T47D (cell line): ENCODE data around the gene OGG1.

Source experiments
- DNase-seq, 2 experiments: peaks; one replicate each; pipeline versions ENCODE4 v3.0.0 to v3.0.0-alpha.2; 2011 to 2012; ENCODE audit warnings: low read depth in 1 of 2, low spot score in 1 of 2
- JUND ChIP-seq: IDR thresholded peaks from 2 replicates; pipeline ENCODE4 v1.6.1; 2012; ENCODE audit warnings: low read depth
- in situ Hi-C: cut with HindIII; loops from 2 replicates; pipeline ENCODE4 v1.10.0; 2016; ENCODE audit warnings: low sequenced_read_pairs, low pct_unique_long_range_greater_than_20kb

OGG1 gene

GRCh38 chr3:9785602-9786001 is 35.9 kb downstream of the OGG1 start:
- no peak for DNase-seq
- TF ChIP-seq JUND: no peak
- in situ Hi-C loops: no loop called here

DNA sequence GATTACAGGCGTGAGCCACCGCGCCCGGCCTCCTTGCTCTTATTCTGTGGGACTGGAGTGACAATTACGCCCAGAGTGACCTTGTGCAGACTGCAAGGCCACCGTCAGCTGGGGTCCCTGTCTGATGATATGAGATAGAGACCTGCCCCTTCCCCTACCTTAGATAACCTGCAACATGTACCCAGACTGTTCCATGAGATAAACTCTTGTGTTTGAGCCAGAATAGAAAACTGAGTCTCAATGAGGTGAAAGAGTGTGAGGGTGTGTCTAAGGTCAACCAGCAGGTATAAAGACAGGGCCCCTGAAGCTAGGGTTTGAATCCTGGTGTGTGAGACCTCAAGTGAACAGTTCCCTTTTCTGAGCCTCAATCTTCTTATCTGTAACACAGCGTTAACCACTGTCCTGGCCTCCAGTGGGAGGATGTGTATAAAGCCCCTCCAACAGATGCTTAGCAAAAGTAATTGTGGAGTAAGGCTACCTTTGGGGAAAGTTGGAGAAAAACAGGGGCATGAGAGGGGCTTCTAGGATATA is 36.5 kb downstream of the OGG1 start:
- DNase-seq: no peak
- TF ChIP-seq JUND: no peak
- in situ Hi-C loops: no loop called here

DNA sequence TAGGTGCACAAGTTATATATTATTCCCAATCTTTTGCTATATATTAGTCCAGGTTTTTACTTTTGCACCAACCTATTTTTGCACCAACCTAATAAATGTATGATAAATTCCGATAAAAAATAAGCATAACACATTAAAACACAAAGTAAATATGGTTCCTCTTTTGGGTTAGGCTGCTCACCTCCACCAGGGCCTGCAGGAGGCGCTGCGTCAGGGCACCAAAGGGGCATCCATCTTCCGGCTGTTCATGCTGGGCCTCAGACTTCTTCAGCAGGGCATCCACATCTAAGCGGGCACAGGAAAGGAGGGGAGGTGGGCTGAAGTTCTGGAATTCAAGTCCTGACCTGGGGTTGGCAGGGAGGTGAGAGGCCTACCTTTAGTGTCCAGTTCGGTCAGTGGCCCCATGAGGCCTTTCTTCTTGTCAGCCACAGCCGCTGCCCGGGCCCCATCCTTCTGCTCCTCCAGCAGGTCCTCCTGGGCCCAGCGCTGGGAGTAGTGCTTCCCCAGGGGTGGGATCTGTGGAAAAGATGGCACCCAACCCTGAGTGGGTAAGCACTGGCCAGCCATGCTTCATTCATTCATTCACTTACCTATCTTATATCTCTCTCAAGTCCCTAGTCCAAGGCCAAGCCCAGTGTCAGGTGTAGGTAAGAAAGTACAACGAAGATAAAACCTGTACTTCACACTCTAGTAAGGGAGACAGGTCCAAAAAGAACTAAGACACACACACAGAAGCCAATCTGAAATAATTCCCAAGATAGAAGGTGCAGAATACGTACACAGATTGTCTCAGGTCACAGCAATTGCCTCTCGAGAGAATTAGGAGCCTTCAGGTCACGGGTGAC is 37.3 kb downstream of the OGG1 start:
- in situ Hi-C loops: no loop called here
- no peak for TF ChIP-seq JUND
- DNase-seq: no peak

GRCh38 chr3:9787714-9788113 is 38.0 kb downstream of the OGG1 start:
- no peak for DNase-seq
- no peak for TF ChIP-seq JUND
- in situ Hi-C loops: no loop called here

DNA sequence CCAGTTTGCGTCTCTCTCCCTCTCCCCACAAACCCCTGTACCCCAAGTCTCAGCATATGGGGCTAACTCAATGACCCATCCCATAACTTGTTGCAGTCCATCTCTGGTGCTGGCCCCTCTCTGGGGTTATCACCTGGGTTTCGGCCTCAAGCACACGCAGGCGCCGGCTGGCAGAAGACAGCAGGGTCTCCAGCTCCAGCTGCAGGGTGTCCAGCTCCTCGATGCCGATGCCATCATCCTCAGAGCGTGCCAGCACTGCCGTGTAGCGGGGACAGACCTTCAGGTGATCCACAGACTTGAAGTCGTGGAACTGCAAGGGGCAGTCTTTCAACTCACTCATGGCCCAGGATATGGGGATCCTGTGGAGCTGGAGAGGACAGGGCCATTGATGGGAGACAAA is 41.4 kb downstream of the OGG1 start:
- in situ Hi-C loops: no loop called here
- no peak for DNase-seq

DNA sequence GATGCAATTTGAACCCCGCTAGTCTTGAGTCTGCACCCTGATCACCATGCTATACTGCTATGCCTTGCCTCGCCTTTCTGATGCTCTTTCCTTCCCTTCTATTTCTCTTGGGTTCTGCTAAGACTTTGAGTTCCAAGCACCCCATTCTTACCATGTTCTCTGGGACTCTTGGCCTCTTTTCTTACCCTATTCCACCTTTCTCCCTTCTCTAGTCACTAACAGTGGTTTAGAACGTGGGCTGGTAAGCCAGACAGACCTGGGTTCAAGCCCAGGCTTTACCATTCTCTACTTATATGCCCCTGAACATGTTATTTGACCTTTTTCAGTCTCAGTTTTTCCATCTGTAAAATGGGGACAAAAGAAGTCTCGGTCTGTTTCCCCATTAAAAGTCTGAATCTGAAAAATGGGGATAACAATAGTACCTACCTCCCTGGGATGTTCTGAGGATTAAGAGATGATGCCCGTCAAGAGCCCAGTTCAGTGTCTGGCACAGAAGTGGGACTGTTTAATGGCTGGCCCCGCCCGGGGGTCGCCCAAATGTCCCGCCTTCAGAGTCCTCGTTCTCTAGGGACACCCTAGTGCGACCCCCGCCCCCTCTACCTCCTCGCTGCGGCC is 42.1 kb downstream of the OGG1 start:
- TF ChIP-seq JUND: no peak
- DNase-seq: no peak
- in situ Hi-C loops: no loop called here

More for the DNA sequence above, 41.4 kb downstream of the OGG1 start:
- no peak for TF ChIP-seq JUND

DNA sequence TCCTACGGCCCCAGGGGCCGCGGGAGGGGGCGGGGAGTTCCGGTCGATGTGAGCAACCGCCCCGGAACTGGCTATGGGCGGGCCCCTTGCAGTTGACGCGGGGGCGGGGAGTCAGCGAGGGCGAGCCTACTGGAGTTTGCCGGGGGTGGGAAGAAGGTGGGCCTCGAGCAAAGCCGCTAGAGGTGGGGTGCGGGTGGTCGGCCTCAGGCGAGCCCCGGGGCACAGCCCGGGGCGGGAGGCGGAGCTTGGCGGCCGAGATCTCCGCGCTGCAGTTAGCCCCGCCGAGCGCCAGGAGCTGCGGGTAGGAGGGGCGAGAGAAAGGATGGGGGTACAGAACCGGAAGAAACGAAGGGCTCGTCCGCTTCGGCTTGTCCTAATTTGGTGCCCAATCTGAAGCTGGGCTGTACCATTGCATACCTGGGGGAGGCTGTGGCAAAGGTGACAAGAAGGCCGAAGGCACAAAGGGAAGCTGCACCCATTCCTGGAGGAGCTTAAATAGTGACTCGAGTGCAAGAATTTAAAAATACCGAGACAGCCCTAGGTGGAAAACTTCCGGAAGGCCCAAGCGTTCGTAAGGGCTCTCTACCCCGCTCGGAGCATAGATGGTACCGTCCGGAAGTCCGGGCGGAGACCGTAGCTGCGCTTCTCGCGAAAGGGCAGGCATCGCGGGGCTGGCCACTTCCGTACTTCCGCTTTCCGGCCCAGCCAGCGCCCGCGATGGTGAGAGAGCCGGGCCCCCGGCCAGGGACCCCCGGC is 42.8 kb downstream of the OGG1 start, which contains the start of the genes ARPC4 and TADA3:
Gene ARPC4 (plus strand): TSS at position 678 of the 756 bp plus-strand sequence. CDS start 40 bp downstream, at position 718.
Gene TADA3 (minus strand): TSS at position 69 of the 756 bp plus-strand sequence. CDS start 1,007 bp downstream, outside the sequence.
- TF ChIP-seq JUND: 0 out of 2 replicates have a peak, but pooled peaks have one; percentile 20
- in situ Hi-C loops: no loop called here
- peak; percentile 81 to 97 for DNase-seq

DNA sequence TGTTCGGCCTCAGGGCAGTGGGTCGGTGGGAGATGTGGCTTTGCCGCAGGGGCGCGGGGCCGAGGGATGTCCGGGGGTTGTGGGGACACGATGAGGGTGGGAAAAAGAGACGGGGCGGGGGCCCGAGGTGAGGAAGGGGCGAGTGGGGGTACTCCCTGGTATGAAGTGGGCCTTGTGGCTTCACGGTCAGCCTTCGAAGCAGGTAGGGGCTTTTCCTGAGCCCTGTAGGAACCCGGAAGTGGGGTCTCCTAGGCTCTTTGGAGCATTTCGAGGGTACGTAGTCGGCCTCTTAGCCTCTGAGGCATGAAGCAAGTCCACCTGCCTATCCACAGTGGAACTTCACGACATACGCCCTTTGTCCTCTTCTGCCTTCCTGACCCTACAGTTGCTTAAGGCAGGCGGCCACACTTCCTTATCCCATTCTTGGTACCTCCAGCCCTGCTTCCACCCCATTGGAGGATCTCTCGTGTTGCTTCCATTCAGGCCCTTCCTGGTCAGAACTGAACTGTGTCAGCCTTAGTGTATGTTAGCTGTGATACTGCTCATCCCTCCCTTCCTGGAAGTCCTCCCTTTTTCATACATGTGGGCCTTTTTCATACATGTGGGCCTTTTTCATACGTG is 43.5 kb downstream of the OGG1 start:
- in situ Hi-C loops: no loop called here
- TF ChIP-seq JUND: no peak
- peak; percentile 30 to 57 for DNase-seq

- no peak for TF ChIP-seq JUND
These were observed 44.6 kb downstream of the OGG1 start for GRCh38 chr3:9794400-9794799.

DNA sequence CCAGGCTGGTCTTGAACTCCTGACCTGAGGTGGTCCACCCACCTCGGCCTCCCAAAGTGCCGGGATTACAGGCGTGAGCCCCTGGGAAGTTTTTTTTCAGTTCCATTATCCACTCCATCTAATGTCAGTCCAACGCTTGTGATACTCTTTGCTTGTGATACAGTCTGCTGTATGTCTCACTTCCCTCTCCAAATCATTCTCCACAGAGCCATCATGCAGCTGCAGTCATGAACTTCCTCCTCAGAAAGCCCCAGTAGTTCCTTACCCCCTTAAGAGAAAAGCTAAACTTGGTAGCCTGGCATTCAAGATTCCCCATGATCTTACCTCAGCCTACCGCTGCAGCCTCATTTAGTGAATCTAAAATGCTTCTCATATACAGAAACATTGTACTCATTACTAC is 45.5 kb downstream of the OGG1 start:
- no peak for TF ChIP-seq JUND
- in situ Hi-C loops: no loop called here
- DNase-seq: no peak

More at GRCh38 chr3:9794400-9794799, 44.6 kb downstream of the OGG1 start:
- no peak for DNase-seq
- in situ Hi-C loops: no loop called here

- no peak for DNase-seq
- TF ChIP-seq JUND: no peak
- in situ Hi-C loops: no loop called here
These were observed 47.6 kb downstream of the OGG1 start for GRCh38 chr3:9797196-9797945.
